GM23248 (cell line): ENCODE data around the gene TPTE.

Experiments
- EZH2 ChIP-seq: fragments of 200-600 bp; sonication (generic); IDR thresholded peaks from 2 replicates; pipeline ENCODE4 v1.6.1; 2018; ENCODE audit warnings: antibody characterized with exemption, mild to moderate bottlenecking; ENCODE audit not compliant: insufficient read depth, poor library complexity, severe bottlenecking
- EZH2phosphoT487 ChIP-seq: fragments of 200-600 bp; sonication (generic); IDR thresholded peaks from 2 replicates; pipeline ENCODE4 v1.6.1; 2018; ENCODE audit warnings: antibody characterized with exemption, moderate library complexity, mild to moderate bottlenecking, low read depth; ENCODE audit not compliant: insufficient read depth

DNA sequence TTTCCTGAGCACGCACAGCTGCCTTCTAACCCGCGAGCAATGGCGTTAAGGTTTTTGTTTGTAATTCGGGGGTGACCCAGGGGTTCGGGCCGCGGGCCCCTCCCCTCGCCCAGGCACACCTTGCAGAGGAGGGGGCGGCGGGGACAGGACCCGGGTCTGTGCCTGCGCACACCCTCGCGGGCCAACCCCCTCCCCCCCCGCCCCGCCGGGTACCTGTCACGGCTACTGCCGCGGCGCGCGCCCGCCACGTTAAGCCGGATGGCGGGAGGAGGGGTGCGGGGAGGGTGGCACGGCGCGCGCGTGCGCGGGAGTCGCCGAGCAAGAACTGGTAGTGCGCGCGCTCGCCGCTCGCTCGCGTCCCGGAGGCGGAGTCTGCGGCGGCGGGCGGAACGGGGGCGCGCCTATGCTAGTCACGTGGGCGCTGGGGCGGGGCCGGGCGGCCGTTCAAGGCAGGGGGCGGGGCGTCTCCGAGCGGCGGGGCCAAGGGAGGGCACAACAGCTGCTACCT is at the start of gene TPTE:
- TF ChIP-seq EZH2, result no peak
- TF ChIP-seq EZH2phosphoT487, result no peak
